Activated CD8-positive, alpha-beta memory T cell treated with anti-CD3 and anti-CD28 coated beads, Interleukin-2, amount 50 U/mL, for 48 hours (primary cell): ENCODE measurements around the gene CYS1.

Experiments
- DNase-seq: peaks from one replicate; pipeline ENCODE4 v3.0.0-alpha.2; 2020

Gene CYS1

GRCh38 chr2:10067881-10068280 is 12.3 kb downstream of the CYS1 start:
- no peak for DNase-seq

GRCh38 chr2:10067330-10067729 is 12.9 kb downstream of the CYS1 start:
- DNase-seq, result no peak

- no peak for DNase-seq
Observed at GRCh38 chr2:10065773-10066055, 14.5 kb downstream of the CYS1 start.

GRCh38 chr2:10064932-10065772 is 15.1 kb downstream of the CYS1 start:
- DNase-seq, result no peak

GRCh38 chr2:10063566-10063965 is 16.6 kb downstream of the CYS1 start:
- DNase-seq, result no peak

- no peak for DNase-seq
Observed at GRCh38 chr2:10062931-10063365, 17.3 kb downstream of the CYS1 start.

GRCh38 chr2:10061221-10061925 is 18.8 kb downstream of the CYS1 start:
- DNase-seq, result no peak

- no peak for DNase-seq
Observed at GRCh38 chr2:10059552-10060335, 20.5 kb downstream of the CYS1 start.

- DNase-seq, result no peak
Observed at GRCh38 chr2:10059016-10059351, 21.2 kb downstream of the CYS1 start.

GRCh38 chr2:10058251-10059015 is 21.8 kb downstream of the CYS1 start:
- DNase-seq, result no peak

- no peak for DNase-seq
Observed at GRCh38 chr2:10057231-10058107, 22.7 kb downstream of the CYS1 start.

GRCh38 chr2:10056439-10056838 is 23.8 kb downstream of the CYS1 start:
- DNase-seq, result no peak

- no peak for DNase-seq
Observed at GRCh38 chr2:10054976-10055375, 25.2 kb downstream of the CYS1 start.

GRCh38 chr2:10054424-10054823 is 25.8 kb downstream of the CYS1 start:
- no peak for DNase-seq

GRCh38 chr2:10053351-10053750 is 26.9 kb downstream of the CYS1 start:
- no peak for DNase-seq

- no peak for DNase-seq
Observed at GRCh38 chr2:10052216-10052615, 28.0 kb downstream of the CYS1 start.

- DNase-seq, result no peak
Observed at GRCh38 chr2:10048501-10049171, 31.6 kb downstream of the CYS1 start.

GRCh38 chr2:10047616-10048500 is 32.4 kb downstream of the CYS1 start:
- no peak for DNase-seq

GRCh38 chr2:10046931-10047330 is 33.3 kb downstream of the CYS1 start:
- DNase-seq, result no peak
